ENCODE measurements around the gene TRIM2.
A peak's percentile ranks its signal among the peaks of the same experiment; 100 is the strongest.

TRIM2 gene

DNA sequence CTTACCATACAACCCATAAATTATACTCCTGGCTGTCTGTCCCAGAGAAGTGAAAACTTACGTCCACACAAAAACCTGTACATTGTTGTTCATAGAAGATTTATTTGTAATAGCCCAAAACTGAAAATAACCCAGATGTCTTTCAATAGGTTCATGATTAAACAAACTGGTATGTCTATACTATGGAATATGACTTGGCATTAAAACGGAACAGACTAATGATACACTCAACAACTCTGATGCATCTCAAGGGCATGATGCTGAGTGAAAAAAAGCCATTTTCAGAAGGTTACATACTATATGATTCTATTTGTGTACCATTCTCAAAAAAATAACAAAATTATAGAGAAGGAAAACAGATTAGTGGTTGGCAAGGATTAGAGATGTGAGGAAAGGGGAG lies 128.7 kb downstream of the TRIM2 start:
- TF ChIP-seq, protein P1, sequence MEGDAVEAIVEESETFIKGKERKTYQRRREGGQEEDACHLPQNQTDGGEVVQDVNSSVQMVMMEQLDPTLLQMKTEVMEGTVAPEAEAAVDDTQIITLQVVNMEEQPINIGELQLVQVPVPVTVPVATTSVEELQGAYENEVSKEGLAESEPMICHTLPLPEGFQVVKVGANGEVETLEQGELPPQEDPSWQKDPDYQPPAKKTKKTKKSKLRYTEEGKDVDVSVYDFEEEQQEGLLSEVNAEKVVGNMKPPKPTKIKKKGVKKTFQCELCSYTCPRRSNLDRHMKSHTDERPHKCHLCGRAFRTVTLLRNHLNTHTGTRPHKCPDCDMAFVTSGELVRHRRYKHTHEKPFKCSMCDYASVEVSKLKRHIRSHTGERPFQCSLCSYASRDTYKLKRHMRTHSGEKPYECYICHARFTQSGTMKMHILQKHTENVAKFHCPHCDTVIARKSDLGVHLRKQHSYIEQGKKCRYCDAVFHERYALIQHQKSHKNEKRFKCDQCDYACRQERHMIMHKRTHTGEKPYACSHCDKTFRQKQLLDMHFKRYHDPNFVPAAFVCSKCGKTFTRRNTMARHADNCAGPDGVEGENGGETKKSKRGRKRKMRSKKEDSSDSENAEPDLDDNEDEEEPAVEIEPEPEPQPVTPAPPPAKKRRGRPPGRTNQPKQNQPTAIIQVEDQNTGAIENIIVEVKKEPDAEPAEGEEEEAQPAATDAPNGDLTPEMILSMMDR (IDR thresholded peaks at IDR 0.05; ENCODE audit: insufficient read depth, low read length, poor library complexity, severe bottlenecking) = no peak

DNA sequence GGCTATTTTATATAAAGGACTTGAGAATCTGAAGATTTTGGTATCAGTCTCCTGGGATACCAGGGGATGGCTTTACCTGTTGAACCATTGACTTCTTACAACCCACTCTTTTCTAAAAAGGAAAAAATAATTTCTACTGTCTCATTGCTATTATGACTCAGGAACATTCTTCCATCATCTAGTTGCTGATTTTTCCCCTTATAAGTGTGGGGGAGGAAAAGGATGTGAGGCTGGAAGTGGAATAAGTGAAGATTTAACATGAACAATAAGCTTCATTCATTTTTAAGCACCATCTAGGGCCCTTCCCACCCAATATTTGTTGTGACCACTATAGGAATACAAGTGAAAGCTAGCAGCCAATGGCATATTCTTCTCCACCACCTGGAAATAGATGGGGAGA lies 129.6 kb downstream of the TRIM2 start:
- H3K4me3 ChIP-seq (replicated peaks; ENCODE audit: low read depth, low read length) = no peak overlapping the region
- DNase-seq (ENCODE audit: extremely low read depth, insufficient read length) = no peak
- TF ChIP-seq, protein P1 (IDR thresholded peaks at IDR 0.05; ENCODE audit: insufficient read depth, low read length, poor library complexity, severe bottlenecking) = no peak
- no peaks in the 10 kb centered on the region for H3K36me3 ChIP-seq (ENCODE audit: control insufficient read depth, insufficient read depth, low read length)
- no peaks in the 10 kb centered on the region for H3K27me3 ChIP-seq (replicated peaks; ENCODE audit: control insufficient read depth, insufficient read depth, low read length)

More for the DNA sequence above, 128.7 kb downstream of the TRIM2 start:
- H3K27me3 ChIP-seq (replicated peaks; ENCODE audit: control insufficient read depth, insufficient read depth, low read length) = no peaks in the 10 kb centered on the region
- no peak for DNase-seq (ENCODE audit: extremely low read depth, insufficient read length)
- H3K4me3 ChIP-seq (replicated peaks; ENCODE audit: low read depth, low read length) = no peak overlapping the region
- no peaks in the 10 kb centered on the region for H3K36me3 ChIP-seq (ENCODE audit: control insufficient read depth, insufficient read depth, low read length)

DNA sequence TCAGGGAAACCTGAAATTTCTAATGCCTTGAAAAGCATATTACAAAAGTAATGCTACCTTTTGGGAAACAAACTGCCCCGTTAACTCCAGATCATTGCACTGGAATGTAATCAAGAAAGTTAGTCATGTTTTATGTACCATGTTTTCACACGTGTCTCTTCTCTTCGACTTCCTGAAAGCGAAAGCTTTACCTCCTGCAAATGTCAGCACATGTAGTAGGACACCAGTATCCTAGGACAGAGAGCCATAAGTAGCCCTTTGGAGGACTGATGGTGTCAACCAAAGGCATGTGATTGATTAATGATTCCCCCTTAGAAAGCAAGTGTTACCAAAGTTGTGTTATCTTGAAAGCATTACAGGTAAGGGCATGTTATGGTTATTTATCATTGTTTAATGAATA lies 131.4 kb downstream of the TRIM2 start:
- TF ChIP-seq, protein P1 (IDR thresholded peaks at IDR 0.05; ENCODE audit: insufficient read depth, low read length, poor library complexity, severe bottlenecking) = no peak
- Histone ChIP-seq H3K27me3 (replicated peaks; ENCODE audit: control insufficient read depth, insufficient read depth, low read length) (no peaks in the 10 kb centered on the region), H3K4me3 (replicated peaks; ENCODE audit: low read depth, low read length) (no peak overlapping the region), H3K36me3 (ENCODE audit: control insufficient read depth, insufficient read depth, low read length) (no peaks in the 10 kb centered on the region)
- DNase-seq (ENCODE audit: extremely low read depth, insufficient read length) = no peak

DNA sequence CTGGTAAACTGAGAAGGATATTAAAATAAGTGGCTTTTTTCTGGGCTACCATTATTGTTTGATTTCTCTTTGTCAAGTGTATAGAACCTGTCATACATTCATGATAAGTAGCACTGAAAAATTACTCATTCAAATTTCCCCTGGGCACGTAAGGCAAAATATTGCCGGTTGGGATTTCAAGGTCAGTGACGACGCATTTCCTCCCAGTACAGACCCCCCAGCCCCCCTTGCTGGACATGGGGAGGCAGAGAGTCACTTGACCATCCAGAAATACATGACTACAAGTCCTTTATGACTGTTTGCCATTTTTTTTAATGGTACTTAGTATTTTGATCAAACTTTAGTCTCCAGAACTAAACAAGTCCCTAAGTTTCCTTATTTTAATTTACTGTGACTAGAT lies 133.4 kb downstream of the TRIM2 start:
- TF ChIP-seq, protein P1 (IDR thresholded peaks at IDR 0.05; ENCODE audit: insufficient read depth, low read length, poor library complexity, severe bottlenecking) = no peak
- no peak for DNase-seq (ENCODE audit: extremely low read depth, insufficient read length)
- Histone ChIP-seq H3K36me3 (ENCODE audit: control insufficient read depth, insufficient read depth, low read length) (no peaks in the 10 kb centered on the region), H3K4me3 (replicated peaks; ENCODE audit: low read depth, low read length) (no peak overlapping the region), H3K27me3 (replicated peaks; ENCODE audit: control insufficient read depth, insufficient read depth, low read length) (no peaks in the 10 kb centered on the region)

DNA sequence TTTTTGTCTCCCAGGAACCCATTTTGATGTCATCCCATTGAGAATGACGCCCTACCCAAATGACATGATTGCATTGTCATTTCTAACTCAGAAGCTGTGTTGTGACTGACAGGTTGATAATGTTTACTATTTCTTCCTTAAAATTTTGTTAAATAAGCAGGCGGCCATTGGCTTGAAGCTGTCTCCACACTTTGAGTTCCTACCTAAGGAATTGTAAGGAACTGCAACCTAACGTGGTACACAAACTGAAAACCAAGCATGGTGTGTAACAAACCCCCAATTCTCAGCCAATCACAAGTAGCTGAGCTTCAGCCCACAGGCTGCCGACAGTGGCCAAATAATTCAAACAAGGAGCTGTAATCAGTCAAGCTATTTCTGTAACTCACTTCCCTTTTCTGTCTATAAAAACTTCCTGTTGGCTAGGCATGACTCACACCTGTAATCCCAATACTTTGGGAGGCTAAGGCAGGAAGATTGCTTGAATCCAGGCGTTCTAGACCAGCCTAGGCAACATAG lies 137.4 kb downstream of the TRIM2 start:
- TF ChIP-seq, protein P1 (IDR thresholded peaks at IDR 0.05; ENCODE audit: insufficient read depth, low read length, poor library complexity, severe bottlenecking) = no peak
- peak; percentile 13 for DNase-seq (ENCODE audit: extremely low read depth, insufficient read length)
- H3K36me3 ChIP-seq (ENCODE audit: control insufficient read depth, insufficient read depth, low read length) = no peaks in the 10 kb centered on the region
- H3K4me3 ChIP-seq (replicated peaks; ENCODE audit: low read depth, low read length) = no peak overlapping the region
- no peaks in the 10 kb centered on the region for H3K27me3 ChIP-seq (replicated peaks; ENCODE audit: control insufficient read depth, insufficient read depth, low read length)
